Transverse colon (tissue), 4 donors: ENCODE results near the gene LAMA5. TPM values are rescaled to one million over a fixed set of nuclear protein-coding genes. Genes with fewer than 3 reads are reported as not detected.

Experiments used
- DNase-seq: peaks from one replicate; pipeline ENCODE4 v3.0.0-alpha.2; 2019
- H3K27ac ChIP-seq, 4 donors: fragments of 200-600 bp; sonication (generic); 2 replicates each; pipeline ENCODE4 v1.5.1; 2016 to 2018; ENCODE audit warnings: inconsistent platforms in 4 of 4
- H3K27me3 ChIP-seq: fragments of 200-600 bp; sonication (generic); 2 replicates; pipeline ENCODE4 v1.5.1; 2017; ENCODE audit warnings: inconsistent platforms
- H3K36me3 ChIP-seq, 4 donors: fragments of 200-600 bp; sonication (generic); 2 replicates each; pipeline ENCODE4 v1.5.1; 2017 to 2019; ENCODE audit warnings: inconsistent platforms in 4 of 4
- H3K4me1 ChIP-seq, 4 donors: fragments of 200-600 bp; sonication (generic); 2 replicates each; pipeline ENCODE4 v1.5.1; 2017 to 2020; ENCODE audit warnings: inconsistent platforms in 4 of 4
- H3K4me3 ChIP-seq, 4 donors: fragments of 200-600 bp; sonication (generic); 1 replicate in 1 of 4; 2 replicates in 3 of 4; pipeline versions ENCODE4 v1.5.1 to v1.6.1; 2017 to 2019; ENCODE audit warnings: inconsistent platforms in 4 of 4
- H3K9me3 ChIP-seq, 2 donors: fragments of 200-600 bp; sonication (generic); 2 replicates each; pipeline ENCODE4 v1.5.1; 2017 to 2019; ENCODE audit warnings: inconsistent platforms in 2 of 2
- CTCF ChIP-seq, 5 experiments: fragments of 200-600 bp in 3 of 5; fragments of 450-650 bp in 2 of 5; sonication (generic) in 3 of 5; IDR thresholded peaks; 1 replicate in 2 of 5; 2 replicates in 3 of 5; pipeline ENCODE4 v1.5.1; 2016 to 2017; ENCODE audit warnings: antibody characterized with exemption in 5 of 5, inconsistent platforms in 3 of 5, mild to moderate bottlenecking in 2 of 5, moderate library complexity in 1 of 5
- EP300 ChIP-seq: sonication (generic); formaldehyde crosslinking; IDR thresholded peaks from one replicate; pipeline ENCODE4 v1.6.1; 2017; ENCODE audit warnings: antibody characterized with exemption, low read depth
- POLR2A ChIP-seq: fragments of 450-650 bp; IDR thresholded peaks from one replicate; pipeline ENCODE4 v1.6.1; 2016; ENCODE audit warnings: antibody characterized with exemption, mild to moderate bottlenecking, moderate library complexity
- POLR2AphosphoS5 ChIP-seq, 3 donors: sonication (generic); formaldehyde crosslinking; IDR thresholded peaks; one replicate each; pipeline ENCODE4 v1.6.1; 2016; ENCODE audit warnings: antibody characterized with exemption in 3 of 3
- WGBS, 2 donors: methylation state at CpG; one replicate each; pipeline ENCODE4 v1.1.5; 2018; ENCODE audit warnings: low coverage in 1 of 2; 5-methylcytosine and 5-hydroxymethylcytosine counted together
- in situ Hi-C, 4 donors: fragments of 200-750 bp; cut with MboI; loops; one replicate each; pipeline versions ENCODE4 v1.15.0 to v1.15.1; 2017; ENCODE audit warnings: low sequenced_read_pairs in 3 of 4, low pct_ligation_motif_present in 1 of 4, low pct_unique_long_range_greater_than_20kb in 1 of 4
- intact Hi-C: fragments of 100-400 bp; cut with DNase I; formaldehyde crosslinking; loops from one replicate; pipeline ENCODE4 v1.15.1; 2023; ENCODE audit warnings: low total_unique reads
- total RNA-seq, 4 donors: library from RNA; depleted of rRNA; stranded (reverse); fragments of >200 nt; gene quantifications; one replicate each; pipeline ENCODE4 v1.1.0, GENCODE V29; 2016

The LAMA5 gene
- total RNA-seq, 4 donors from 2014 or later: 33.2 to 269 (median 91.3) TPM

DNA sequence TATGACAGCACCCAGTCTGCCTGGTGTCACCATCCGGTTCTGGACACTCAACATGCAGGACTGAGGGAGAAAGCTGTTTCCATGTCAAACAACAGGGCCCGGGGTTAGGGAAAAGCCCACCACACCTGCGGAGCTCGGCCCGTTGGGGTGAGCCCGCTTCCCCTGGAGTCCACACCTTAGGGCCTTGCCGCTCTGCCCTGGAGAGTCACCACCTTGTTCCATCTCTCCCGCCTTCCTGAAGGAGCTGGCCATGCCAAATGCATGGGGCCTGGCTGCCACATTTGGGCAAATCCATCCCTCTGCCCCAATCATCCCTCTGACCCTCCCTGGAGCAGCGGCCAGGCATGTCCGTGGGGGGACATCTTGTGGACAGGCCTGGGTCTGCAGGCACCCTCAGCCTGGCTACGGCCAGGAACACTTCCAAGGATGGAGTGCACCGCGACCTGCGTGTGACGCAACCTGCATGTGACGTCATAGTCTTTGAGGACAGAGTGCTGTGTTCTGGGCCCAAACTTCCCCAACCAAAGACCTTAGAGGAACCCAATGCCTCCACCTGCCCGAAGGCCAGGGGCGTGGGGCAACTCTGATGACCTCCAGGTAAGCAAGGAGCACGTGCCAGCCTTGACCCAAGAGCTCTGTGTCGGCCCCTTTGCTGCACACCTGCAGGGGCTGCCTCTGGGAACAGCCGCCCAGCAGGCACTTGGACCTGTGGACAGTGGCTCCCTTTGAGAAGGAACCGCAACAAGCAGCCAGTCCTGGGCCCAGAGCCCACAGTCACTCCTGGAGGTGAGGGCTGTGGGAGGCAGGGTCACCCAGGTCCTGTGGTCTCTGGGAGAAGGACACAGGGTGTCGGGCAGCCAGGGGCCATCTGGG lies 38.2 kb upstream of the LAMA5 start:
- Histone ChIP-seq H3K9me3 (no peaks in the 10 kb centered on the region), H3K36me3 (no peaks in the 10 kb centered on the region), H3K27me3 (no peaks in the 10 kb centered on the region), H3K4me3 (peak overlapping the region in 1 of 4 donors; percentile 71), H3K27ac (peak overlapping the region in 1 of 4 donors; percentile 4), H3K4me1 (peaks cover 27 to 39% (median 34%) of the 10 kb centered on the region in 4 donors)
- in situ Hi-C loops: no loop called here
- 83% methylated on average over 23 of the region's 23 CpGs; no CpG with 5 or more reads in 1 of the 2 donors for WGBS, 2 donors
- intact Hi-C loops: no loop called here
- DNase-seq: no peak
- TF ChIP-seq POLR2AphosphoS5 (IDR thresholded peaks at IDR 0.05) (no peak), POLR2A (no peak), CTCF (IDR thresholded peaks at IDR 0.05) (peak; percentile 18 to 48 (median 32)), EP300 (no peak)

DNA sequence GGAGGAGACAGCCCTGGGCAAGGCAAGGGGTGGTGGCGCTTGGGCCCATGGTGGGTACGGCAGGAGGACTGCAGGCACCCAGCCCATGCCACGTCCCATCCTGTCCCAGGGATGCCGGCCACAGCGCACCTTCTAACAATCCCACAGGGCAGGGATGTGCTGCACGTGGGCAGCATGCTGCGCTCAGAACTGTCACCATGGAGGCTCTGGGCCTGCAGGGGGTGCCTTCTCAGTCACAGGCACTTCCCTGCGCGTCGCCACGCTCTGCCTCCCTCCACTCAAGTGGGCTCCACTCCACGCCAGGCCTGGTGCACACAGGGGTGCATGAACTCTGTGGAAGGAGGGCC lies 37.6 kb upstream of the LAMA5 start:
- Histone ChIP-seq H3K9me3 (no peaks in the 10 kb centered on the region), H3K27ac (no peak overlapping the region), H3K4me1 (peaks cover 22 to 32% (median 28%) of the 10 kb centered on the region in 4 donors), H3K36me3 (no peaks in the 10 kb centered on the region), H3K4me3 (no peak overlapping the region), H3K27me3 (no peaks in the 10 kb centered on the region)
- intact Hi-C loops (no loop called here), in situ Hi-C loops (no loop called here)
- WGBS, 2 donors: 93% methylated on average over 12 of the region's 12 CpGs; no CpG with 5 or more reads in 1 of the 2 donors
- TF ChIP-seq POLR2A (no peak), EP300 (no peak), POLR2AphosphoS5 (IDR thresholded peaks at IDR 0.05) (no peak), CTCF (IDR thresholded peaks at IDR 0.05) (no peak)
- no peak for DNase-seq

- Histone ChIP-seq H3K27ac (no peak overlapping the region), H3K36me3 (no peaks in the 10 kb centered on the region), H3K4me3 (no peak overlapping the region), H3K27me3 (no peaks in the 10 kb centered on the region), H3K4me1 (peaks cover 17 to 27% (median 25%) of the 10 kb centered on the region in 4 donors), H3K9me3 (no peaks in the 10 kb centered on the region)
- WGBS, 2 donors: 92 to 96% methylated on average over 2 to 9 of the region's 9 CpGs
- TF ChIP-seq POLR2AphosphoS5 (IDR thresholded peaks at IDR 0.05): no peak
- no peak for TF ChIP-seq CTCF (IDR thresholded peaks at IDR 0.05)
- no peak for TF ChIP-seq EP300
- no peak for TF ChIP-seq POLR2A
- in situ Hi-C loops (no loop called here), intact Hi-C loops (no loop called here)
- no peak for DNase-seq
These were observed 37.1 kb upstream of the LAMA5 start for GRCh38 chr20:62404112-62404665.

- Histone ChIP-seq H3K36me3 (no peaks in the 10 kb centered on the region), H3K27me3 (no peaks in the 10 kb centered on the region), H3K27ac (no peak overlapping the region), H3K9me3 (no peaks in the 10 kb centered on the region), H3K4me1 (peaks cover 16 to 25% (median 23%) of the 10 kb centered on the region in 4 donors), H3K4me3 (no peak overlapping the region)
- no peak for TF ChIP-seq EP300
- TF ChIP-seq POLR2A: no peak
- no peak for TF ChIP-seq CTCF (IDR thresholded peaks at IDR 0.05)
- no peak for TF ChIP-seq POLR2AphosphoS5 (IDR thresholded peaks at IDR 0.05)
- intact Hi-C loops: no loop called here
- 87% methylated on average over 13 of the region's 13 CpGs; no CpG with 5 or more reads in 1 of the 2 donors for WGBS, 2 donors
- no peak for DNase-seq
- in situ Hi-C loops: no loop called here
These were observed 36.2 kb upstream of the LAMA5 start for GRCh38 chr20:62403331-62403730.
